A673 (cell line): ENCODE measurements around the gene RAP1GDS1. TPM values are rescaled to one million over a fixed set of nuclear protein-coding genes. Genes with fewer than 3 reads are reported as not detected.

ENCODE experiments used
- Bru-seq: library from RNA; stranded (reverse); fragments of 400-500 nt; gene quantifications from one replicate; lab custom pipeline; 2021; lab: Mats Ljungman, UMichigan
- BruChase-seq, 2 experiments: library from RNA; stranded (reverse); fragments of 400-500 nt; gene quantifications; one replicate each; lab custom pipeline; 2021; lab: Mats Ljungman, UMichigan
- BruUV-seq: library from RNA; stranded (reverse); fragments of 400-500 nt; replicated peaks from 2 replicates; lab custom pipeline; 2021; lab: Mats Ljungman, UMichigan
- CTCF ChIA-PET: fragments of 300-600 bp; sonication (Branson Sonifier 250); formaldehyde crosslinking; loops from one replicate; lab custom pipeline; 2022; ENCODE audit warnings: antibody characterized with exemption; lab: Charles Lee
- POLR2A ChIA-PET: fragments of 300-600 bp; sonication (Branson Sonifier 250); formaldehyde crosslinking; loops from one replicate; lab custom pipeline; 2022; ENCODE audit warnings: antibody characterized with exemption; ENCODE audit not compliant: low non-redundant PET; lab: Charles Lee
- DNase-seq: peaks from one replicate; pipeline ENCODE4 v3.0.0-alpha.2; 2015; ENCODE audit warnings: low spot score
- H3K27ac ChIP-seq: fragments of 200-600 bp; sonication (generic); 2 replicates; pipeline ENCODE4 v1.5.1; 2016; ENCODE audit warnings: mixed run types, low read depth, mild to moderate bottlenecking, mixed read lengths, antibody characterized with exemption, low read length; ENCODE audit not compliant: poor library complexity, severe bottlenecking
- H3K27me3 ChIP-seq: fragments of 200-600 bp; sonication (generic); replicated peaks from 2 replicates; pipeline ENCODE4 v1.6.1; 2017; ENCODE audit warnings: mixed run types, low read depth, mild to moderate bottlenecking, mixed read lengths, antibody characterized with exemption, low read length; ENCODE audit not compliant: insufficient read depth, poor library complexity
- H3K36me3 ChIP-seq: fragments of 200-600 bp; sonication (generic); 2 replicates; pipeline ENCODE4 v1.6.1; 2016; ENCODE audit warnings: mixed run types, mild to moderate bottlenecking, mixed read lengths, antibody characterized with exemption, low read length; ENCODE audit not compliant: insufficient read depth, poor library complexity, severe bottlenecking
- H3K4me1 ChIP-seq: fragments of 200-600 bp; sonication (generic); 2 replicates; pipeline ENCODE4 v1.6.1; 2017; ENCODE audit warnings: mixed run types, mild to moderate bottlenecking, mixed read lengths, antibody characterized with exemption, low read length; ENCODE audit not compliant: insufficient read depth, poor library complexity, severe bottlenecking
- H3K4me3 ChIP-seq: fragments of 200-600 bp; sonication (generic); 2 replicates; pipeline ENCODE4 v1.5.1; 2016; ENCODE audit warnings: low read depth, mixed run types, mild to moderate bottlenecking, mixed read lengths, low read length; ENCODE audit not compliant: poor library complexity, severe bottlenecking
- H3K9me3 ChIP-seq: fragments of 200-600 bp; sonication (generic); 2 replicates; pipeline ENCODE4 v1.6.1; 2016; ENCODE audit warnings: mixed run types, low read depth, mild to moderate bottlenecking, mixed read lengths, antibody characterized with exemption, low read length; ENCODE audit not compliant: poor library complexity, severe bottlenecking
- CTCF ChIP-seq: fragments of 300-800, 200-600 bp; sonication (generic); conservative IDR thresholded peaks from 2 replicates; pipeline ENCODE4 v1.5.1; 2017; ENCODE audit warnings: low read depth, mild to moderate bottlenecking, antibody characterized with exemption, low read length, moderate library complexity, mixed read lengths
- EZH2 ChIP-seq: fragments of 200-600 bp; sonication (generic); IDR thresholded peaks from 2 replicates; pipeline ENCODE4 v1.6.1; 2017; ENCODE audit warnings: borderline replicate concordance, low read depth, mild to moderate bottlenecking, mixed read lengths, antibody characterized with exemption, low read length; ENCODE audit not compliant: poor library complexity, severe bottlenecking
- intact Hi-C: fragments of 100-400 bp; cut with micrococcal nuclease; formaldehyde crosslinking; loops from one replicate; pipeline ENCODE4 v1.10.0; 2022; ENCODE audit not compliant: unreplicated experiment
- long read RNA-seq: library from polyadenylated mRNA; stranded (forward); transcript quantifications from one replicate; pipeline ENCODE4 v2.0.0, GENCODE V29; 2022
- total RNA-seq: library from RNA; stranded (reverse); gene quantifications from 2 replicates; pipeline ENCODE4 v1.2.3, GENCODE V29; 2021

Gene RAP1GDS1
- total RNA-seq = 41.0 and 44.5 TPM in 2 replicates
- percentile 84 among the genes with signal in this experiment for Bru-seq, nascent RNA
- percentile 76 among the genes with signal in this experiment for BruChase-seq, experiment 1, labeled RNA remaining after a 2-hour chase
- BruChase-seq, experiment 2, labeled RNA remaining after a 6-hour chase = percentile 65 among the genes with signal in this experiment
- long read RNA-seq, transcript RAP1GDS1-209 (6 exons, 934 nt) = minor isoform, 5 of 65 reads
- long read RNA-seq, transcript RAP1GDS1-205 (15 exons, 3,681 nt) = major isoform, 20 of 65 reads
- long read RNA-seq, transcript RAP1GDS1-202 (15 exons, 2,092 nt) = minor isoform, 8 of 65 reads
- long read RNA-seq, transcript RAP1GDS1-204 (14 exons, 1,942 nt) = minor isoform, 9 of 65 reads
- long read RNA-seq, partial matches to known transcripts = 5 of 65 reads
- long read RNA-seq, other reads (novel, unspliced or antisense) = 9 of 65 reads

DNA sequence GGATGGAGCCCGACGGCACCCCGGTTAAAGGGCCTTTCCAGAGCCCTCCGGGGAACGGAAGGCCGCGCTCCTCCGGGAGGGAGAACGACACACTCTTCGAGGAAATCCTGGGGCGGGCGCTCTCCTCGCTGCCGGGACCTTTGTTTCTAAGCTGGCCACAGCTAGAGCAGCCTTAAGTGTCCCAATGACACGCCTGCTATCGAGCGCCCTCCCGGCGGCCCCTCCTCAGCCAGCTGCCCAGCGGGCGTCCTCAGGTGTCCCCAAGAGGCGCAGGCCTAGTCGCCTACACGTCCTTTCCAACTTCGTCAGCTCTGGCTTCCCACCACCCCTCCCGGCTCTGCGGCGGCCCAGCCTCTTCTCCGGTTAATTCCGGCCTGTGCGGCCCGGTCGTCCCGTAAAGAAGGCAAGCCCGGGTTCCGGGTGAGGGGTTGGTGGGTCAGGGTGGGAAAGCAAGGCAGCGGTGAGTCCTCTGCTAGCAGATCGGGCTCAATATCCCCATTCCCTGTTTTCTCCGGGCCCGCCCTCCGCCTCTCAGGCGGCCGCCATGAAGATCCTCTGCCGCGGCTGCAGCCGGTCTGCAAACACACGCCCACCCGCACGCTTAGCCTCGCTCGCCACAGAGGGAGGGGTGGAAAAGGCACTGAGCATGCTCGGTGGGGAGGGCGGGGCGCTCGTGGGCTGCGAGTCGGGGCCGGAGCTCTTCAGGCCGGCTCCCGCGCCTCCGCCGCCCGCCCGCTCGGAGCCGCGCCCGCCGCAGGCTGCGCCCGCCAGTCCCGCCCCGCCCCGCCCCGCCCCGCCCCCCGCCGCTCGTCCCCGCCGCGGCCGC, at the start of gene RAP1GDS1:
TSS of gene RAP1GDS1 (plus strand) at position 806 of the 826 bp plus-strand sequence. CDS start 182 bp downstream, outside the sequence.
- BruUV-seq = no TSS peak
- H3K27me3 ChIP-seq = no peaks in the 10 kb centered on the region

DNA sequence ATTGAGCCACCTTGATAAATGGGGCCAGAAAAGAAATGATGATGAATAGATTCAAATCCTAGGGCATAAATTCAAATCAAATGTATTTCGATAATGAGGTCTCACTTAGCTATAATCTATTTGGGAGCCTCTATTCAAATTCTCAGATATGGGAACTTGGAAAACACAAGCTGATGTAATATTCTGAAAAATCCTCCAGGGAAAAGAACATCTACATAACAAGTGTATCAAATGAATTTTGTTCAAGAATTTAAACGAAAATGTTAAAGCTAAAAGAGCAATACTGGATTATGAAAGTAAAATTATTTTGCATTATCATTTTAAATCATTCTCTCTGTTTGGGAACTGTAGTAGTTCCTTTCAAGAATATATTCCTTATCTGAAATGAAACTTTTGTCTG, 38.9 kb upstream of the RAP1GDS1 start:
- DNase-seq = peak; percentile 13
- POLR2A ChIA-PET = no interaction called here
- Histone ChIP-seq H3K27me3 (no peaks in the 10 kb centered on the region), H3K9me3 (no peaks in the 10 kb centered on the region), H3K4me1 (peaks cover 7% of the 10 kb centered on the region), H3K36me3 (no peaks in the 10 kb centered on the region), H3K27ac (peak overlapping the region; percentile 39), H3K4me3 (no peak overlapping the region)
- CTCF ChIA-PET = no interaction called here
- TF ChIP-seq CTCF = no peak
- TF ChIP-seq EZH2 = no peak
- intact Hi-C loops = no loop called here
- no TSS peak for BruUV-seq

More for the DNA sequence above, at the start of gene RAP1GDS1:
- peak; percentile 98 for DNase-seq
- no peaks in the 10 kb centered on the region for H3K36me3 ChIP-seq
- no peak for TF ChIP-seq EZH2
- no peak for TF ChIP-seq CTCF
- H3K4me3 ChIP-seq = peak within 1 kb of the TSS; percentile 86
- CTCF ChIA-PET = no interaction called here
- POLR2A ChIA-PET = no interaction called here
- intact Hi-C loops = loop anchor here (5.0 to 10.0 kb wide), 2 partner anchors 108 to 294 kb away; no protein-coding TSS in a partner anchor
- peaks cover 7% of the 10 kb centered on the region for H3K4me1 ChIP-seq
- no peaks in the 10 kb centered on the region for H3K9me3 ChIP-seq
- peak within 1 kb of the TSS; percentile 94 for H3K27ac ChIP-seq

DNA sequence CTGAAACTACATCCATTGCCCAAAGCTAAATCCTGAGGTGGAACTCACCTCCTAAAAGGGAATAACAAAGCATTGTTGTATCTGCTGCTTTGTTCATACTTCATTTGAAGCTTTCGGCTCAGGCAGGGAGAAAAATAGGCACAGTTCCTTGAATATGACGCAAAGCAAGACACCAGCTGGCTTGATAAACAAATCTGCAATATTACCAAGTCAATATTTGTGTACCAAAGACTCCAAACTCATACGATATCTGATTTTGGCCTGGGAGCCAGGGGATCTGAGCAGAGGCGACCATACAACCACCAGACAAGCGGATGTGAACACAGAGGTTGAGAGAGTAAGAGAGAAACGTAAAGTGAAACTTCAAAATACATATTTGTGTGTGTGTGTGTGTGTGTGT, 34.8 kb upstream of the RAP1GDS1 start:
- DNase-seq = no peak
- TF ChIP-seq CTCF = no peak
- TF ChIP-seq EZH2 = no peak
- Histone ChIP-seq H3K27me3 (no peaks in the 10 kb centered on the region), H3K4me3 (no peak overlapping the region), H3K27ac (no peak overlapping the region), H3K4me1 (peaks cover 7% of the 10 kb centered on the region), H3K9me3 (no peaks in the 10 kb centered on the region), H3K36me3 (no peaks in the 10 kb centered on the region)
- ChIA-PET CTCF (no interaction called here), POLR2A (no interaction called here)
- BruUV-seq = no TSS peak
- intact Hi-C loops = no loop called here
